Sigmoid colon (tissue), 7 donors: ENCODE results near the gene TIMELESS. TPM values are rescaled to one million over a fixed set of nuclear protein-coding genes. Genes with fewer than 3 reads are reported as not detected.
A peak's percentile ranks its signal among the peaks of the same experiment; 100 is the strongest.
"Not testable (repeated sequence)": the region's sequence is repeated elsewhere in the genome, so short reads cannot be mapped to it uniquely, and the experiment has no call there.

Experiments used
- DNase-seq: peaks from one replicate; pipeline ENCODE4 v3.0.0-alpha.2; 2019
- H3K27ac ChIP-seq, 4 donors: fragments of 200-600 bp; sonication (generic); one replicate each; pipeline ENCODE4 v1.5.1; 2016 to 2019; ENCODE audit warnings: mild to moderate bottlenecking in 1 of 4
- H3K27me3 ChIP-seq, 3 donors: fragments of 200-600 bp; sonication (generic); one replicate each; pipeline ENCODE4 v1.5.1; 2019; ENCODE audit warnings: mild to moderate bottlenecking in 1 of 3
- H3K36me3 ChIP-seq, 4 donors: fragments of 200-600 bp; sonication (generic); one replicate each; pipeline ENCODE4 v1.5.1; 2016 to 2019
- H3K4me1 ChIP-seq, 4 donors: fragments of 200-600 bp; sonication (generic); one replicate each; pipeline ENCODE4 v1.5.1; 2017 to 2019
- H3K4me3 ChIP-seq, 4 donors: fragments of 200-600 bp; sonication (generic); one replicate each; pipeline ENCODE4 v1.5.1; 2017 to 2019; ENCODE audit warnings: mild to moderate bottlenecking in 2 of 4, moderate library complexity in 1 of 4
- H3K9me3 ChIP-seq, 4 donors: fragments of 200-600 bp in 3 of 4; sonication (generic) in 3 of 4; one replicate each; pipeline versions ENCODE4 v1.5.1 to v1.6.1; 2013 to 2019
- CTCF ChIP-seq, 4 experiments: fragments of 450-650 bp in 3 of 4; fragments of 200-600 bp in 1 of 4; IDR thresholded peaks; one replicate each; pipeline ENCODE4 v1.5.1; 2016 to 2019; ENCODE audit warnings: antibody characterized with exemption in 4 of 4, mild to moderate bottlenecking in 3 of 4, moderate library complexity in 2 of 4
- EP300 ChIP-seq, 4 donors: sonication (generic); formaldehyde crosslinking; IDR thresholded peaks; one replicate each; pipeline ENCODE4 v1.6.1; 2017; ENCODE audit warnings: antibody characterized with exemption in 4 of 4
- POLR2A ChIP-seq, 2 donors: fragments of 450-650 bp; IDR thresholded peaks; one replicate each; pipeline ENCODE4 v1.6.1; 2016; ENCODE audit warnings: antibody characterized with exemption in 2 of 2, mild to moderate bottlenecking in 2 of 2, moderate library complexity in 2 of 2
- POLR2AphosphoS5 ChIP-seq, 4 donors: sonication (generic); formaldehyde crosslinking; IDR thresholded peaks; one replicate each; pipeline ENCODE4 v1.6.1; 2017; ENCODE audit warnings: antibody characterized with exemption in 4 of 4
- WGBS, 2 donors: extraction: QIAGEN DNeasy Blood & Tissue Kit; methylation state at CpG; one replicate each; pipeline ENCODE4 v1.1.7; 2013; 5-methylcytosine and 5-hydroxymethylcytosine counted together
- intact Hi-C: fragments of 100-400 bp; cut with DNase I; formaldehyde crosslinking; loops from one replicate; pipeline ENCODE4 v1.15.1; 2023
- polyA plus RNA-seq, 3 donors: library from polyadenylated mRNA; stranded (reverse); fragments of 200-250 nt; gene quantifications; one replicate each; pipeline ENCODE4 v1.2.3, GENCODE V29; 2013
- total RNA-seq, 4 donors: library from RNA; depleted of rRNA; stranded (reverse); fragments of >200 nt; gene quantifications; one replicate each; pipeline ENCODE4 v1.1.0, GENCODE V29; 2016
- donor health status: healthy with polysubstance abuse.
- donor health status: Bipolar disorder and iron deficiency.
- donor health status: healthy.

TIMELESS gene
- total and polyA plus RNA-seq, 7 donors: 1.8 to 15.3 (median 3.2) TPM

- Histone ChIP-seq H3K4me3 (no peak overlapping the region), H3K4me1 (peaks cover 0 to 13% (median 3%) of the 10 kb centered on the region in 4 donors), H3K36me3 (no peaks in the 10 kb centered on the region), H3K9me3 (no peaks in the 10 kb centered on the region), H3K27me3 (no peaks in the 10 kb centered on the region), H3K27ac (peak overlapping the region in 1 of 4 donors; percentile 92)
- intact Hi-C loops: no loop called here
- no peak for DNase-seq
- 92 to 94% methylated on average over 3 of the region's 3 CpGs for WGBS, 2 donors
- no peak for TF ChIP-seq CTCF (IDR thresholded peaks at IDR 0.05)
- TF ChIP-seq POLR2AphosphoS5 (IDR thresholded peaks at IDR 0.05): no peak
- TF ChIP-seq POLR2A (IDR thresholded peaks at IDR 0.05): no peak
- no peak for TF ChIP-seq EP300 (IDR thresholded peaks at IDR 0.05)
These were observed 1.0 kb upstream of the TIMELESS start for GRCh38 chr12:56450241-56450640.

GRCh38 chr12:56449622-56449984, 377 bp upstream of the TIMELESS start:
- Histone ChIP-seq H3K4me1 (peaks cover 0 to 13% (median 3%) of the 10 kb centered on the region in 4 donors), H3K9me3 (no peaks in the 10 kb centered on the region), H3K27ac (peak overlapping the region; percentile 89 to 92 (median 90)), H3K27me3 (no peaks in the 10 kb centered on the region), H3K36me3 (no peaks in the 10 kb centered on the region), H3K4me3 (peak overlapping the region; percentile 54 to 75 (median 63))
- intact Hi-C loops: loop anchor here (1.0 kb wide), 1 partner anchor 89 kb away; the partner anchor contains the start of gene STAT2
- DNase-seq: no peak
- 32 to 34% methylated on average over 5 of the region's 5 CpGs for WGBS, 2 donors
- TF ChIP-seq CTCF (IDR thresholded peaks at IDR 0.05): no peak
- TF ChIP-seq EP300 (IDR thresholded peaks at IDR 0.05): no peak
- no peak for TF ChIP-seq POLR2A (IDR thresholded peaks at IDR 0.05)
- no peak for TF ChIP-seq POLR2AphosphoS5 (IDR thresholded peaks at IDR 0.05)

- intact Hi-C loops, H3K9me3 ChIP-seq, DNase-seq, H3K4me1 ChIP-seq, H3K27me3 ChIP-seq, H3K4me3 ChIP-seq, H3K36me3 ChIP-seq, H3K27ac ChIP-seq: not testable (repeated sequence)
- WGBS, 2 donors: 80 to 83% methylated on average over 2 of the region's 2 CpGs
These were observed 6.0 kb downstream of the TIMELESS start for GRCh38 chr12:56443208-56443607.

- Histone ChIP-seq H3K4me1 (no peaks in the 10 kb centered on the region), H3K4me3 (no peak overlapping the region), H3K27ac (no peak overlapping the region), H3K27me3 (no peaks in the 10 kb centered on the region), H3K36me3 (peaks cover 0 to 6% (median 0%) of the 10 kb centered on the region in 4 donors), H3K9me3 (no peaks in the 10 kb centered on the region)
- 89 to 93% methylated on average over 11 of the region's 11 CpGs for WGBS, 2 donors
- TF ChIP-seq EP300 (IDR thresholded peaks at IDR 0.05) (no peak), POLR2A (IDR thresholded peaks at IDR 0.05) (no peak), POLR2AphosphoS5 (IDR thresholded peaks at IDR 0.05) (no peak), CTCF (IDR thresholded peaks at IDR 0.05) (no peak)
- DNase-seq: no peak
- intact Hi-C loops: no loop called here
These were observed 11.6 kb downstream of the TIMELESS start for GRCh38 chr12:56437430-56438176.

GRCh38 chr12:56434828-56435227, 14.4 kb downstream of the TIMELESS start:
- no peaks in the 10 kb centered on the region for H3K9me3 ChIP-seq
- no peak overlapping the region for H3K4me3 ChIP-seq
- no peak for DNase-seq
- intact Hi-C loops: no loop called here
- H3K27me3 ChIP-seq: no peaks in the 10 kb centered on the region
- H3K4me1 ChIP-seq: no peaks in the 10 kb centered on the region
- WGBS, 2 donors: 94 to 97% methylated on average over 6 of the region's 6 CpGs
- no peak overlapping the region for H3K27ac ChIP-seq
- H3K36me3 ChIP-seq: peaks cover 0 to 6% (median 0%) of the 10 kb centered on the region in 4 donors
- no peak for TF ChIP-seq CTCF (IDR thresholded peaks at IDR 0.05)
- no peak for TF ChIP-seq POLR2AphosphoS5 (IDR thresholded peaks at IDR 0.05)
- TF ChIP-seq POLR2A (IDR thresholded peaks at IDR 0.05): no peak
- TF ChIP-seq EP300 (IDR thresholded peaks at IDR 0.05): no peak
